ENCODE data around the gene RFX8.
"Not testable (repeated sequence)": the region's sequence is repeated elsewhere in the genome, so short reads cannot be mapped to it uniquely, and the experiment has no call there.

The RFX8 gene

GRCh38 chr2:101474731-101475384 is at the start of gene RFX8:
TSS of gene RFX8 (minus strand) at chr2:101475112. CDS start at chr2:101466848, 8,264 bp downstream.
- DNase-seq (ENCODE audit: low read depth) = peak; percentile 33

DNA sequence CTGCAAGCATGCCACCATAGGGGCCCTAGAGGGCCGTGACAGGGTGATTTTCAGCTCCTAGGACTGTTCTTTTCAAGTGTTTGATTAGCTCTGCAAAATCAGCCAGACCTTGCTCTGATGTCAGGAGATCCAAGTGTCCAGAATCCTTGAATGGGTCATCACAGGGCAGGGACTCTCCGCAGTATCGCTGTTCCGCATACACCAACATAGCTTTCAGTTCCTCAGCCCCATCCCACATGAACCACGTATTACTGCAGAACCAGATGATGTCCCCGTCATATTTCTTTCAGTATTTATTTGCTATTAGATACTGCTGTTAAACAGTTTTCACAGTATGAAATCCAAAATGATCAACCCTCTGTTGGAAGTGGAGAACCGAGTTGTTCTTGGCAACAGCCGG is 46.6 kb upstream of the RFX8 start:
- no peak for DNase-seq (ENCODE audit: low read depth)

DNA sequence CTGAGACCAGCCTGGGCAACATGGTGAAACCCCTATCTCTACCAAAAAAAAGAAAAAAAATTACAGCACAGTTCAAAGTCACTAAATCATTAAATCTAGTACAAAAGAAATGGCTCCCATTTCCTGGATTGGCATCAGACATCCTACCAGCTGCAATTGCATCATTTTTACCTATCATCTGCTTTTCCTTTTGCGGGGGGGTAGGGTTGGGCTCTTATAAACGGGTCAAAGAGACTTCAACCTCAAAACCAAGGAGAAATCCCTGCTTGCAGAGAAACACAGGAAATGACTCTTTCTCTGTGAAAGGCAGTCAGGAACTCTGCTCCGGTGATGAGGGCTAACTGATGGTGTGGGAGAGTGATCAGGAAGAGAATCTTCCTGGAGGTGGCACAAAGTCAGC is 45.3 kb upstream of the RFX8 start:
- no peak for DNase-seq (ENCODE audit: low read depth)

DNA sequence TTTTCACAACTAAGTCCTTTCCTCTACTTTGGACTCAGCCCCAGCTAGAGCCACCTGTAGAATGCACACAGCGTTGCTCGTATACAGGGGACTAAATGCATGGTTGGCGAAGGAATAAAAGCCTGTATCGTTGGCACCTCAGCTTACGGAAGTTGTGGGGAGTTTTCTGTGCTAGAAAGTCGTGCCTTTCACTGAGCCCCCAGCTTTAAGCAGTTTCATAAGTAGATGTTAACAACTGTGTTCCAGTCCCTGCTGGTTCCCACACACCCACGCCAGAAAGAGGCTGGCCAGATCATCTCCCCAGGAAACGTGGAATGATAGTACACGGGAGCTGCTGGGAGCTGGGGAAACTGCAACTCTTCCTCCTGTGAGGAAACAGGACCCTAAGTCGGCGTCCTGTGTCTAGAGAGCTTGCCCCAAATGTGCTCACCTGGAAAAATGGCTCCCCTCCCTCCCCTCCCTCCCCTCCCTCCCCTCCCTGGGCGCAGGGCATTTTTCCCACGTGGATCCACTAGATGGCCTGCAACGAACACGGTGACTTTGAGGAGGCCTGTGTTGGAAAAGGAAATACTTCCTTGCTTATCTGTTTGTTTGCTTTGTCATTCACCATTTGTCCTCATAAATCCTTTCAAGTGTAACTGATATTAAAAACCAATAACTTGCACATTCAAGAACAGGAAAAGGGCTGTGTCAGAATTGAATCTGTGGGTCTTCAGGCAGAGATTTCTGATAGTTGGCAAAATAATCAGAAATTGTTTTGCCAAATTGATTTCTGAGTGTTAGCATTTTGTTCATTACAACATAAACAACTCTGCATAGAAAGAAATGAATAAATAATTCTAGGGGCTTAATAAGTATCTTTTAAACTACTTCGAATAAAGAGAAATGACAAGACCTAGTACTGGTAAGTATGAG is 43.9 kb upstream of the RFX8 start:
- no peak for DNase-seq (ENCODE audit: low read depth)

GRCh38 chr2:101517758-101518271 is 42.9 kb upstream of the RFX8 start:
- no peak for DNase-seq (ENCODE audit: low read depth)

DNA sequence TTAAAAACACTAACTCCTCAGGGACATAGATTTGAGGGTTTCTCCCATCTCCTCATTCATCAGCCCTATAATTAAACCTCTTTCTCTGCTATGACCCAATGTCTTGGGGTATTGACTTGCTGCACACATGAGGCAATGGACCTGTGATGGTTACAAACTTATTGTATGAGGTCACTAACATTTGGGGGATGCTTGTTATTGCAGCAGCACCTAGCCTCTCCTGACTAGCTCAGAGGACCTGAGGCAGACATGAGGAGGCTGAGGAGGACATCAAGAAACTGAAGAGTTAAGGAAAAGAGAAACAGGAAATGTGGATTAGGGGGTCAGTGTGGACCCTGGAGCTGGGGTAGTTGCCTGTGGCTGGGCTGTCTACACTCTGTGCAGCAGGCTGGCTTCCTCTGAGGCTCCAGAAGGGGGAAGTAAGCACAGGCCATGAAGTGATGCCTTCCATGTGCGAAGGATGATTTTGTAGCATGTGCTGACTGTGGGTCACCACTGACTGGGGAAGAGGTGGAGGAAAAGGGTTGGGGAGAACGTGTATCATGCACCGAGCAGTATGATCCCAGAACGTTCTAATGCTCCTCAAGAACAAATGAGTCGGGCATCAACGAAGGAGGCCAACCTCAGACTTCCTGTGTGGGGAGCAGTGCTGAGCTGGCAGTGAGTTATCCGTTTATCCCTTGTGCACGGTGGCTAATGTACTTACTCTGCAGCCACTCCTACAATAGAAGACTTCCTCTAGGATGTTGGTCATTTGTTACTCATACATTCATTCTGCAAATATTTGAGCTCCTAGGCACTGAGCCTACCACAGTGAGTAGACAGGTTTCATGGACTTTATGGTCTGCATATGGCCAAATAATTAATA is 42.1 kb upstream of the RFX8 start:
- no peak for DNase-seq (ENCODE audit: low read depth)

DNA sequence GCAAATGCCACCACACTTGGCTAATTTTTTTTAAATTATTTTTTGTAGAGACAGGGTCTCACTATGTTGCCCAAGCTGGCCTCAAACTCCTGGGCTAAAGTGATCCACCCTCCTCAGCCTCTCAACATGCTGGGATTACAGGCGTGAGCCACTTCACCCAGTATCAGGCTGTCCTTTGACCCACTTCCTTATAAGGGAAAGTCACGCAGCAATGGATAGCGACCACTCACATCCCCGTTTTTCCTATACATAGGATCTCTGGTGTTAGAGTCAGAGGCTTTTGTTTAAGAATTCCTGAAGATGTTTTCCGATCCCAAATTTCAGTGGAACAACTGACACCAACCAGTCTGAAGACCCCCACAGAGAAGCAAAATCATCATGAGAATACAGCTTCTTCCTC is 41.4 kb upstream of the RFX8 start:
- no peak for DNase-seq (ENCODE audit: low read depth)

- no peak for DNase-seq (ENCODE audit: low read depth)
Observed at GRCh38 chr2:101515477-101515876, 40.6 kb upstream of the RFX8 start.

GRCh38 chr2:101512993-101513392 is 38.1 kb upstream of the RFX8 start:
- no peak for DNase-seq (ENCODE audit: low read depth)

DNA sequence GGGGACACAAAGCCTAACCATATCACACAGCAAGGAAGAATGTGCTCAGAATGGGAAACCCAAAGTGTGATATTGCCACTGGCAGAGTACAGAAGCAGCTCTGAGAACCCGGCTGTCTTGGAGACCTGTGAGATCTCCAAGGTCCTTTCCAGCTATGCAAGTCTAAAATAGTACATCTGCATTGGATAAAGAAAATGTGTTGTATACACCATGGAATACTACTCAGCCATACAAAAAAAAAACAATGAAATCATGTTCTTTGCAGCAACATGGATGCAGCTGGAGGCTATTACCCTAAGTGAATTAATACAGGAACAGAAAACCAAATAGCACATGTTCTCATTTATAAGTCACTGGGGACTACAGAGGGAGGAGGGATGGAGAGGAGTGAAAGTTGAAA is 36.5 kb upstream of the RFX8 start:
- DNase-seq (ENCODE audit: low read depth) = no peak

GRCh38 chr2:101509499-101510284 is 34.8 kb upstream of the RFX8 start:
- DNase-seq (ENCODE audit: low read depth) = no peak

DNA sequence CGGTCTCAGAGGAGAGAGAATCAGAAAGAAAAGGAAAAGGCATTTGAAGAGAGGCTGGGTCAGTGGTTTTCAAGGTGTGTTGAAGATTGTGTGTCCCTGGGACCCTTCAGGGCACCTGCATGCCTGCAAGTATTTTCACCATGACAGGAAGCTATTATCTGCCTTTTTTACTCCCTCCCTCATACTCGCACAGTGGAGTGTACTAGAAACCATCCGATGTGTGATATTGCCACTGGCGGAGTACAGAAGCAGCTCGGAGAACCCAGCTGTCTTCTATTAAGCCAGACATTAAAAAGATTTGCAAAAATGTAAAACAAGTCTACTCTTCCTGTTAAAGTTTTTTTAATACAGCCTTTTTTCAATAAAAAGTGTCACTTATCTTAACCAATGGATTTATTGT is 33.7 kb upstream of the RFX8 start:
- DNase-seq (ENCODE audit: low read depth) = no peak

- DNase-seq (ENCODE audit: low read depth) = not testable (repeated sequence)
Observed at GRCh38 chr2:101505276-101505675, 30.4 kb upstream of the RFX8 start.

GRCh38 chr2:101504744-101505143 is 29.8 kb upstream of the RFX8 start:
- DNase-seq (ENCODE audit: low read depth) = not testable (repeated sequence)

GRCh38 chr2:101502095-101502494 is 27.2 kb upstream of the RFX8 start:
- DNase-seq (ENCODE audit: low read depth) = no peak

DNA sequence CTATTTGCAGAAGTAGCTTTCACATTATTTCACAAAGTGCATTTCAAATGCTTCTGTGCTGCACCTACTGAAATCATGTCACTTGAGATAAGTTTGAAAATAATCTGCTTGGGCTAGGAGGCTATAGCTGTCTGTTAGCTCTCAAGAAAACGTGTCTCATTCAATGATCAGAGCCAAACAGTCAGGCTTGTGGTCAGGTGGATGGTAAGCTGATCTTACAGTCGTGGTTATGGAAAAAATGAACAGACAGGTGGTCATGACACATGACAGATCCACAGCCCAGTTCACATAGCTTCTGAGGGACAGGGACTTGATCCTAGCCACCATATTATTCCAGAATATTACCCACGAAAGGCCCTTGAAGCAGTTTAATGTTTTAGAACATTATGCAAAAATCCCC is 26.5 kb upstream of the RFX8 start:
- no peak for DNase-seq (ENCODE audit: low read depth)

DNA sequence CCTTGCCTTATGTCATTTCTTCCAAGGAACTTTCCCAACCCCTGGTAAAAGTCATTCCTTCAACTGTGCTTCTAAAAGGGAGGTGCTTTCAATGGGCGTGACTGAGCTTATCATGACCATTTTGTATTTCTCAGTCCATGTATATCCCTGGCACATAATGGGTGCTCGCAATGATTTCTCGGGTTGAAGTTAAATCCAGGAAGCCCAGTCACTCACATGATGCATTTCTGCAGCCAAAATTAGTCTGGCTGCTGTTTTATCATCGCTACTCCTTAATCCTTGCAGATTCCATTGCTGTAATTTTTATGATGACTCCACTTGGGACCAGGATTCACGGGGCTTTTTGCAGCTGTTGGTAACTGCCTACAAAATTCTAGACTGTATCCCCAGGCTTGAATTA is 25.9 kb upstream of the RFX8 start:
- no peak for DNase-seq (ENCODE audit: low read depth)

GRCh38 chr2:101500180-101500579 is 25.3 kb upstream of the RFX8 start:
- no peak for DNase-seq (ENCODE audit: low read depth)

DNA sequence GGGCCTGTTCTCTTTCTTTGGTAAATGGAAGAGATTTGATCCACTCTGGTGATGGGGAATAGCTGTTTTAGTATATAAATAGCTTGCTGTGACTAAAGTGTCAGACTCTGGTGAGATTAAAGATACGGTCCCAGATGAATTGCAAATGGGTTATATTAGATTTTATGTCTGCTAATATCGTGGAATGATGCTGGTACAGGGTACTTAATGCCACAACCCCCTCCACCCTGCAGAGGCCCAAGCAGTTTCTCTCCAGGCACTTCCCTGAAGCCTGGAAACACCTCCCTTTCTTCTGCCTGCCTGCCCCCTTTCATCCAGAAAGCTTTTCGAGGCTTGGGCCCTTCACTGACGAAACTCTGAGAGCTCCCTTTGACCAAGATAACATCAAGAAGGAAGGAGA is 21.4 kb upstream of the RFX8 start:
- DNase-seq (ENCODE audit: low read depth) = no peak

DNA sequence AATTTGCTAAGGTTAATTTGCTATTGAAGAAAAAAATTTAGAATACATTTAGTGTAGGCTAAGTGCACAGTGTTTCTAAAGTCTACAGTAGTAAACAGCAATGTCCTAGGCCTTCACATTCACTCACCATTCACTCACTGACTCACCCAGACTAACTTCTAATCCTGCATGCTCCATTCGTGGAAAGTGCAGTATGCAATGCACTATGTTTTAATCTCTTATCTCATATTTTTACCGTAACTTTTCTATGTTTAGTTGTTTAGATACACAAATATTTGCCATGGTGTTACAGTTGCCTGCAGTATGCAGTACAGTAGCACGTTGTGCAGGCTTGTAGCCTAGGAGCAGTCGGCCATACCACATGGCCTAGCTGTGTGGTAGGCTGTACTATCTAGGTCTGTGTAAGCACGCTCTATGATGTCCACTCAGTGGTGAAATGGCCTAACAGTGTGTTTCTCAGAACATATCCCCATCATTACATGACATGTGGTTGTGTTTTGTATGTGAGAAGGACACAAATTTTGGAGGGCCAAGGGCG is 18.1 kb upstream of the RFX8 start:
- DNase-seq (ENCODE audit: low read depth) = no peak

DNA sequence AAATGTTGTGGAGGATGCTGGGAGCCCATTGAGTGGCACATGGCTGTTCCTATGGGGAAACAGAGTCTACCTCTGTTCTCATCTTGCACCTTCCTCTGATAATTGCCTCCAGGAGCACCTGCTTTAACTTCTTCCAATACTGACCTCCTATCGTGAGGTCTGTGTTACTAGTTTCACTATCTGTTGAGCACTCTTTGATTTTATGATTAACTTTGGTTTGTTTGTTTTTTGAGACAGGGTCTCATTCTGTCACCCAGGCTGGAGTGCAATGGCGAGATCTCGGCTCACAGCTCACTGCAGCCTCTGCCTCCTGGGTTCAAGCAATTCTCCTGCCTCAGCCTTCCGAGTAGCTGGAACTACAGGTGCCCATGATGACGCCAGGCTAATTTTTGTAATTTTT is 12.1 kb upstream of the RFX8 start:
- DNase-seq (ENCODE audit: low read depth) = no peak
